Measurements from ENCODE around the gene MGLL.
A peak's percentile ranks its signal among the peaks of the same experiment; 100 is the strongest.

Gene MGLL

GRCh38 chr3:127809211-127809610 lies 13.1 kb downstream of the MGLL start:
- DNase-seq: no peak

DNA sequence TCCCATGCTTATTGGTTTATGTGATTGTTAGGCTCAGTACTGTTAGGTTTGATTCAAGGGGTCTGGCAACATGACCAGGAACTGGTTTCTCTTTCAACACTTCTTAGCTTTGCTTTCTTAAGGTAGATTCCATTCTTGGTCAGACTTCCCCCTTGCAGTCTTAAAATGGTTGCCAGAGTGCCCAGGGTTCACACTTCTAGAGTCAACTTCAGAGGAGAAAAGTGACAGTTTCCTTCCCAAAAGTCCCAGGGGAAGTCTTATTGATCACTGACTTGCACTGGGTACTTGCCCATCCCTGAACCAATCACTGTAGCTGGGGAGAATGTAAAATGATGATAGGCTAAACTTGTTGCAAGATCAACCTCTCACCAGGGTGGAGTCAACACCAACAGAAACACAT lies 14.1 kb downstream of the MGLL start:
- DNase-seq: no peak

DNA sequence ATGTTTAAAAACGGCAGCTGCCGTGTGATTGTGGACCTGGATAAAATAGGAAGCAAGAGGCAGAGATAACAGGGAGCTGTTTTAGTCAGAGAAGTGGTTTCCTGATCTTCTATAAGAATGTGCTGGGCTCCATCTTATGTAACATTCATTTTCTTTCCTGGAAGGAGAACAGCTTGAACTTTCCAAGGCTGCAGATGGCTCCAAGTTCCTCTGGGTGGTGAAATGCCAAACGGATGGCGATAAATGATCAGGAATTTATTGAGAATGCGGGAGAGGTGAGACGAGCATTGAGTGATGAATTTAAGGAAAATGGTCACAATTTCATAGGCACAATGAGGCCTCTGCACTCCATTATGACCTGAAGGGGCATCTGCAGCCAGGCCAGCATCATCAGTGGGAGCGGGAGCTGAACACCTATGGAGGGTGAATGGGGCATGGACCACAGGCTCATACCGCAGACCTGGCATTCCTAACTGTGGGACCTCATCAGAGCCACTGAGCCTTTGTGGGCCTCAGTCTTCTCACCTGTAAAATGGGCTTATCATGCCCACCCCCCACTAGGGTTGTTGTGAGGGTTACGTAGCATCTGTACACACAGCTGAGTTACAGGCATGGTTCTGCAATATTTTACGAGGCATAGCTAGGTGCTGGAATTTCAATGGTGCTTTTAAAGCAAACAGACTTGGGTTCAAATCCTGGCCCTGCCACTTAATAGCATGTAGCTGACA lies 17.1 kb downstream of the MGLL start:
- no peak for DNase-seq

GRCh38 chr3:127804141-127804540 lies 18.2 kb downstream of the MGLL start:
- DNase-seq: no peak

GRCh38 chr3:127803619-127804018 lies 18.7 kb downstream of the MGLL start:
- no peak for DNase-seq

DNA sequence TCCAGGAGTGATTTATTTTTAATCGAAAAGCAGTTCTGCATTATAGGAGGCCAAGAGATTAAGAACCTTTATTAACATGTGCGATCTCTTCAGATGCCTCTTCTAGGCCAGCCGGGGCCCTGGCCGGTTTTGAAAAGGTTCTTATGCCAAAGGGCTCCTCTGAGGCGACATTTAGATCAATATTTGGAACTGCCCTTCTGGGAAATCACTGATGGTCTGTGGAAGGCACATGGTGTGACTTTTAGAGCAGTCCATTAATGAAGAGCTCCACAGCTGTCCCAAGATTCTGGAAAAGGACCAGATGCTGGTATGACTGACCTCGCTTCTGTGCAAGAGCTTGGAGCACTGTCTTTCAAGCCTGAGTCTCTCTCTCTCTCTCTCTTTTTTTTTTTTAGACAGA lies 19.7 kb downstream of the MGLL start:
- DNase-seq: no peak

GRCh38 chr3:127801731-127802313 lies 20.5 kb downstream of the MGLL start:
- no peak for DNase-seq

- peak; percentile 8 for DNase-seq
Observed at GRCh38 chr3:127800508-127800907, 21.8 kb downstream of the MGLL start.

DNA sequence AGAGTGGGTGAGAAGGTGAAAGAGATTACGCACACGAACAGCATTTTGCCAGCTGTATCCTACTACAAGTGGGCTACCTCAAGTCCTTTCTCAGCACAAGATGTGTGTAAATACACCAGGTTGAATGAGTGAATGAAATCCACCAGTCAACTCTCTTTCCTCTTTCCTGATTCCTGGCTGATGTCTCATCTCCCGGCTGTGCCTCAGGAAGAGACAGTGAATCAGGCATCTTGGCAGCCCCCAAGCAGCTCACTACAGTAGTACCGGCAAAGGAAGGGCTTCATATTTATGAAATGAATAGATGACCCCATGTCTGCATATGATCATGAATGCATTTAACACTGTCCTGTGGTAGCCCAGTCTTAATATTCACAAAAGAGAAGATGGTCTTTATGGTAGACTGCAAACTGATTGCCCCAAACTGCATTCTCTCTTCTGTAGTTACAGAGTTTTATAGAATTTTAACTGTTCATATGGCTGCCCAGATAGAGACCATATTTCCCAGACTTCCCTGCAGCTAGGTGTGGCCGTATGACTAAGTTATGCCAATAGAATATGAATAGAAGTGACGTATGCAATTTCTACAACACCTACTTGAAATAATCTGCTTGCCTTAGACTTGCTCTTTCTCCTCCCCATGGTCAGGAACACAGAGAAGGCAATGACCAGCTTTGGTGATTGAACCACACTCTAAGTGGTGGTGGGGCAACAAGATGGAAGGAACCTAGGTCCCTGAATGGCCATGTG lies 22.7 kb downstream of the MGLL start:
- DNase-seq: no peak

- no peak for DNase-seq
Observed at GRCh38 chr3:127798716-127799115, 23.6 kb downstream of the MGLL start.

DNA sequence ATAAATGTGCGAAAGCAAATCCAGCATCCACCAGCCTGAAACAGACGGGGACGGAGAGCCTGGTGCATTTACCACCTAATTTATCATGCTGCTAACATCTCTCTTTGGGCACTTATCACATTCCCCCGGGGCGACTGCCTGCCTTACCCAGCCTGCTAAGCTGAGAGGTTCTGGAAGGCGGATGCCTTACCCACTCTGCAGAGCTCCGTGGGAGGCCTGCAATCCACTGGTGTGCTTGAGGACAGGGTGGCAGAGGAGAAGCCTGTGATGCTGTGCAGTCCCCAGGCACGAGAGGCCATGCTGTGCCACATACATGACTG lies 25.5 kb downstream of the MGLL start:
- no peak for DNase-seq

DNA sequence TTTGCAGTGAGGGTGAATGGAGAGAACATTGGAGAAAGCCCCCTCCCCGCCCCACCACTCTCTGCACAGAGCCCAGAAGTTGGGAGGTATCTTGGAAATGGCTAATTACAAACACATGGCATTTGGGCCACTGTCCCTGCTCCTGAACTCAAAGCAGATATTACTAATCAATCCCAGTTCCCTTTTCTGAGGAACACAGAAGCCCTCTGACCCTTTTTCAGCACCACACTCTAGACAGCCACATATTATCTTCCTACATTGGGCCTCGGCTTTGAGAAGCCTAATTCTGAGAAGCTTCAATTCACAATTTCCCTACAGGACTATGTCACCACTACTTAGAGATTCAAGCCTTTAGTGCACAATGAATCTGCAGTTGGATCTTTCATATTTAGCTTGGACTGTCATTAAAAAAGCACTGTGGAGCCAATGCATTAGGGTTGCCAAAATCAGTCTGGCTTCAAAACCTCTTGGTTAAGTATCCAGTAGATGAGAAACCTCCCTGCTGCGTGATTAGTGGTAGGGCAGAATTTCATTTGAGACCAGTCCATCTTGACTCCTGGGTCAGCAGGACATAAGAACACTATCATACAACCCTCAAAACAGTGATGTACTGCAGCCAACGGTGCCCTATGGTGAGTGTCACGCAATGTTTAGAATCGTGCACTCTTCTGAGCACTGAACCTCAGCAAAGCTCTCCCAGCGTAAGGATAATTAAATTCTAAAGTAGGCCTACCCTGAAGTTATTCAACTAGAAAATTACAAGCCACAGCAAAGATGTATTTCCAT lies 26.1 kb downstream of the MGLL start:
- DNase-seq: no peak

- no peak for DNase-seq
Observed at GRCh38 chr3:127794972-127795371, 27.3 kb downstream of the MGLL start.

- DNase-seq: no peak
Observed at GRCh38 chr3:127794402-127794801, 27.9 kb downstream of the MGLL start.

DNA sequence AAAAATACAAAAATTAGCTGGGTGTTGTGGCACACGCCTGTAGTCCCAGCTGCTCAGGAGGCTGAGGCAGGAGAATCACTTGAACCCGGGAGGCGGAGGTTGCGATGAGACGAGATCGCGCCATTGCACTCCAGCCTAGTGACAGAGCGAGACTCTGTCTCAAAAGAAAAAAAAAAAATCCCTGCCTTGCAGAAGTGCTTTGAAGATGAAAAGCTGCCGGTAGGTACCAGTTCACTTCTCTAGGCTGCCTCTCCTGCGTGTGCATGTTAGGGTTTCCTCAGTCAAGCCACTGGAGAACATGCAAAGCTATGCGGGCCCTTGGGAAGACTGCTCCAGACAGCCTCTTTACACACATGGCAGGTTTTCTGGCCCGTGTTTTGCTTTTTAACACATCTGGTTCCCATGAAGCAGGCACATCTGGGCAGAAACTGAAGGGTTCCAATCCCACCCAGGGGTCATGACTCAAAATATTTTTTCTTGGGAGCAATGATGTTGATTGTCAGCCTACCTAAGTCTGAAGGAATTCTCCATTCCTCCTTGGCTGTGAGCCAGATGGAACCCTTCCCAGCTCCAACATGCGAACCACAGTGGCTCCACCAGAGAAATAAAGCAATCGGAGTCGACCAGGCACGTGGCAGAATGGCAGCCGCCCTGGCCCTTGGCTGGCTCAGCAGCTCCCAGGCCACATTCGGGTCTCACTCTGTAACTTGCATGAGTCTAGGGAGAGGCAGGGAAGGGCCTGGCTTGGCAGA lies 29.6 kb downstream of the MGLL start:
- no peak for DNase-seq

- DNase-seq: no peak
Observed at GRCh38 chr3:127791221-127791913, 30.9 kb downstream of the MGLL start.

DNA sequence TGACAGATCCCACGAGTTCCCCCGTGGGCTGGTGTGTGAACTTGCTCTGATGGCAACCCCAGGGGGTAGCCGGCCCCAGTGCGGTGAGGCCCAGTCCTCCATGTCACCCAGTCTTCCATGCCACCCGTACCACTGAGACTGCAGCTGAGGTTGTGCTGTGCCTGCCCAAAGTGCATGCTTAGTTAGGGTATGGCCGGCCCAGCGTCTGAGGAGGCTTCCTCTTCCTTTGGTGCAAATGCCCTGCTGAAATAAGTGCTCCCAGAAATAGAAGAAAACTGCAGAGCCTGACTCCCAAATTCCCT lies 31.5 kb downstream of the MGLL start:
- DNase-seq: no peak

- no peak for DNase-seq
Observed at GRCh38 chr3:127789990-127790881, 32.1 kb downstream of the MGLL start.

- DNase-seq: no peak
Observed at GRCh38 chr3:127789051-127789450, 33.3 kb downstream of the MGLL start.

DNA sequence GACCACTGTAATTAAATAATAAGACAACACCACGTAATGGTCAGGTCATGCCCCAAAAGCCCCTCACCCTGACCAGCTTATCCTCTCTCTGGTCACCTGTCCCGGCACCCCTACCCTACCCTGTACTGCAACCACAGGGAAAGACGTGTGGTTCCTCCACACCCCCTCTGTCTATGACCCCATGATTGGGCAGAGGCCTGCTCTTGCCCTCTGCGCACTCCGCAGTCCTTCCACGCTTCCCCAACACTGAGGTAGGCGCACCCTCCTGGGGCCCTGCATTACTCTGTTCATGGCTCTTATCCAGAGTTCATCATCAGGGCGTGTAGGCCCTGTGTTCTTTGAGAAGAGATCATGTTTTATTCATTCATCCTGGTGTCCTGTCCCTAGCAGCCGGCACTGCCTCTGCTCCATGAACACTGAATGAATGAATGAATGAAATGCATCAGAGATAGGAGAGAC lies 33.8 kb downstream of the MGLL start:
- no peak for DNase-seq

Measured in CD4-positive, alpha-beta T cell treated with Interleukin-10 for 1 hour (primary cell).